GM18861 (cell line): ENCODE results near the gene PLA2G4E.

ENCODE experiments used
- ATAC-seq: cut with Tn5 transposase; IDR thresholded peaks from one replicate; pipeline ENCODE4 v1.9.1; 2021; ENCODE audit not compliant: unreplicated experiment

The PLA2G4E gene

DNA sequence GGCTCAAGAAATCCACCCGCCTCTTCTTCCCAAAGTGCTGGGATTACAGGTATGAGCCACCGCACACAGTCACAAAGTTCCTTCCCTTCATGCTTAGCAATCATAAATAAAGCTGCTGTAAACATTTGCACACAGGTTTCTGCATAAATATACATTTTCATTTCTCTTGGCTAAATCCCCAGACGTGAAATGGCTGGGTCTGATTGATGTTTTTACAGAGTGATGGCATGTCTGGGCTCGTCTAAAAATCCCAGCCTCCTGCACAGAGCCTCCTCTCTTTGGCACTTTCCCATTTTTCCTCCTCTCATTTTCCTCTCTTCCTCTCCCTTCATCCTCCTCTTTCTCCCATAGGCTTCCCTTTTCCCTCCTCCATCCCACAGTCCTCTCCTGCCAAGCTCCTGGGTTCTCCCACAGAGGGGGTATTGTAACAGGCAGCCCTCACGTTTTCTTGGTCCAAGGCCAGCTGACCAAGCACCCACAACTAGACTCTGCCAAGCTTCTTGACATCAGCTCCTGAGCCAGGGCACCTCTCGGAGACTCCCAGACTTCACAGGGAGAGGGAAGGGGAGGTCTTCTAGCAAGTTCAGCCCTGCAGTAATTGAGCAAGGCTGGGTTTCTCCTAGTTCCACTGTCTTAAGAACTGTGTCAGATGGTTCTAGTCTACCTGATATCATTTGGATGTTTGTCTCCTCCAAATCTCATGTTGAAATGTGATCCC lies 10.5 kb upstream of the PLA2G4E start:
- no peak for ATAC-seq

DNA sequence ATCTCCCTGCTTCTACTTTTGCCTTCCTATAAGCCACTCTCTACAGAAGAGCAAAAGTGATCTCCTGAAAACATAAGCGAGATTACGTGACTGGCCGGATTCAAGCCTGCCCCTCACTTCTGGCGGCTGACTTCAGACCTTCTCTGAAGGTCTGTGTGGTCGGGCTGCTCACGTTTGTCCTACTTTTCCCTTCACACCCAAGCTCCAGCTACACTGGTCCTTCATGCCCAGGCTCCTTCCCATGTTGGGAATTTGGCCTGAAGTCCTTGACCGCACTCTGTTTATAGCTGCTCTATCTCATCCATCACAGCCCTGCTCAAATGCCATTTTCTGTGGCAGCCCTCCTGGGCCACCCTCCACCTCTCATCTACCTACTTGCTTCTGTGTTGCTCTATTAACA lies 6.7 kb upstream of the PLA2G4E start:
- no peak for ATAC-seq

DNA sequence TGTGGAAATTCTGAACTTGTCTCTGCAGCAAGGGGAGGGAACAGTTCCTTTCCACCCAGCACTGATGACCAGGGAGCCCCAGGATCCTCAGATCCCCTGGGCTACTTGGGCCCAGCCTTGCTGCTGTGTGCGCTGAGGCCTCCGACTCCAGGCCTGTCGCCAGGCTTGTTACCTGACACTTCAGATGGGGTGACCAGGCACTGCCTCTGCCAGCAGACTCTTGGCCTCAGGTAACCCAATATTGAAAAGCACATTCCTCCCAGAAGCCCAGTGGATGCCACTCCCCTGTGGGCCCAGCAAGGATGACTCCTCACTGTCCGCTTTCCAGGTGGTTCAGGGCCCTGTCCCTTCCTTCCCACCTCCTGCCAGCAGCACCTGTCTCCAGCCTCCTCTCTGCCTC lies 3.5 kb upstream of the PLA2G4E start:
- ATAC-seq = no peak

DNA sequence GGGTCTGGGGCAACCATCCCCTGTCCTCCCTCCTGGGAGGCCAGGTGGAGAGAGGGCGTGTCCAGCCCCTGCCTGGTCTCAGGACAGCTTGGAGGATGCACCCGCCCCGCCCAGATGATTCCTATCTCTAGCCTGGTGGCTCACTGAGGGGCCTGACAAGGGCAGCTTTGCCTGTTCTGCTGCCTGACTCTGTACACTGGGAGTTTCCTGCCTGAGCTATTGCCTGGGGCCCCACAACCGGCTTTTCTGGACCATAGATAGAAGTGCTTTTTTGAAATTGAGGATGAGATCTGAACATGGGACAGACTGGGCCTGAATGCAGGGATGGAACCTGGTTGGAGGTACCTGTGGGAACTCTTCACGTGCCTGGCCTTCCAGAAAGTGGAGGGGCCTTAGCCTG lies 751 bp upstream of the PLA2G4E start:
- no peak for ATAC-seq

DNA sequence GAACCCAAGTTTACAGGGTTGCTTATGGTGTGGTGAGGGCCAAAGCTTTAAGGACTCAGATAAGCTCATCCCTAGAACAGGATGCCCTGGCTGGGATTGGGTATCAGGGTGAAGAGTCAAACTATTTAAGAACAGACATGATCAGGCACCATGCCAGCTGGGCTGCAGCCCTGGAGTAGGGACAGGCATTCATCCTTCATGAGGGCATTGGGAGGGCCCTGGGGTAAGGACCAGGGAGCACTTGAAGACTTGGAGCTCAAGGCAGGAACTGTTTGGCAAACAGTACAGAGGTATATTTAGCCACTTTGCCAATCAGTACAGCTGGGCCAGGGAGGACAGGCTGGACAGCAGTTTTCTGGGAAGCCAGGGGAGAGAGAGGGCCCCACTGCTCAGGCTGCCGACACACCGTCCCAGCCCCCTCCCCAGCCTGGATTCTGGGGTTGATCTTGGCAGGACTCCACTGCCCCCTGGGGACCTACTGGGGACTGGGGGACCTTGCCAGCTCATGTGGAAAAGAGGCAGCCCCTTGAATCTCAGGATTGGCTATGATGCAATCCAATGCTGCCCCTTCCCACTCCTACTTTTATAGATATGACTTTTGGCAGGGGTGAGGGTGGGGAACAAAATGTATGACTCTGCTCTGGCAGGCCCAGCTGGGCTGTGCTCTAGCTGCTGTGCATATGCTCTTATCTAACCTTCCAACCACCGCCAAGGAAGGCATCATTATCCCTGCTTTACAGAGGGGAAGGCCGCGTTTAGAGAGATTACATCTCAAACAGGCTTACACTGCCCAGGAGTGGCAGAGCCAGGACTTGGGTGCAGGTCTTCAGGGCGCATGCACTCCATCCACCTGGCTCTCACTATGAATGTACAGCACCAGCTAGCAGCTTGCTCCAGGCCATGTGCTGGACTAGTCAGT lies 2.3 kb downstream of the PLA2G4E start:
- no peak for ATAC-seq

DNA sequence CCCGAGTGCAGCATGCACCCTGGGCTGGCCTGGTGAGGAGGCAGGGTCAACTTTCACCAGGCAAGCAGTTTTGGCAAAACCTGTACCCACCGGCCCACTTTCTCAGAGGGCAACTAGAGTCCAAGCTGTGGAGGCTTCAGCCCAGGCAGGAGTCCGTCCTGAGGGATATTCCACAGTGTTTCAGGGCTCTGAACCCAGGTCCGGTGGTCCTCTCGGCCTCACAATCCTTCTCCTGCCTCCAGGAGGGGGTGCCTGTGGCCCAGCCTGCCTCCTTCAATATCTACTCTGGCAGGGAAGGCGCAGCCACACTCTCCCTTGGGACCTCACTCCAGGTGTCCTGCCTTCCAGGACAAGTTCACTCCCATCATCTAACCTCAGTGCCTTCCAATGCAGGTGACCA lies 3.9 kb downstream of the PLA2G4E start:
- ATAC-seq = no peak

DNA sequence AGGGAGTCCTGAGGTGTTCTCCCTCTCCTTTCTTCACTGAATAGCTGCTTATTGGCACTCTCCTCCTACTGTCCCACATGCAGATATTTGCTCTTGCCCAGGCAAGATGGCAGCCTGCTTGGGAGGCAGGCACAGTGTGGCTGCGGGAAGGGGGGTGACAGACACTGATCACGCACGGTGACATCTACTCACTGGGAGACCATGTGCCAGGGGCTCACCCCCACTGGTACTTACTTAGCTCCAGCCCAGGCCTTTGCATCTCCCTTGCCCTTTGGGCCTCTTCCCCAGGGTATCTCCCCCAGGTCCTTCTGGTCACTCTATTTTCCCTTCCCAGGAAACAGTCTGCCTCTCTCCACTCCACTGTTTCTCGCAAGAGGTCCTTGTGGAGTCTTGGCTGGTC lies 6.4 kb downstream of the PLA2G4E start:
- no peak for ATAC-seq

DNA sequence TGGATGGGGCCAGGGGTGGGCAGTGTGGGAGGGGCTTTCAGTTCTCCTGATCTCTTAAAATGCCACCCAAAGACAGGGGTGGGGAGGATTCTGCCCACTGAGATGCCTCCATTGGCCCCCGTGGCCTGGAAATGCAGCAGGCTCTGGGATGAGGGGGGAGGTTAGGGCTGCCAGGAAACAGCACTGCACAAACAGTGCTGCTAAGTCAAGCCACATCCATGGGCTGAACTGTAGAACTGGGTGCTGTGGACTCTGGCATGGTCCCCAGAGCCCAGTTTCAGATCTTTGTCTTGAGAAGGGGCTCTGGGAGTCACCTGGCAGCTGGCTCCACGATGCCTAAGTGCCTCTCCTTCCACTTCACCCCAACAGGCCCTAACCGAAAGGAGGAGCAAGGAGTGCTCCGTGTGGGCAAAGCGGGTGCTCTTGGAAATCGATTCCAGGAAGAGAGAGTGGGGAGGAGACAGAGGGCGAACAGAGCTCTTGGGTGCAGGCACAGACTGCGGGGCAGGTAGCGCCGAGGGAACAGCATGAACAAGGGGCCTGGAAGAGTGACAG lies 7.8 kb downstream of the PLA2G4E start:
- ATAC-seq = no peak

DNA sequence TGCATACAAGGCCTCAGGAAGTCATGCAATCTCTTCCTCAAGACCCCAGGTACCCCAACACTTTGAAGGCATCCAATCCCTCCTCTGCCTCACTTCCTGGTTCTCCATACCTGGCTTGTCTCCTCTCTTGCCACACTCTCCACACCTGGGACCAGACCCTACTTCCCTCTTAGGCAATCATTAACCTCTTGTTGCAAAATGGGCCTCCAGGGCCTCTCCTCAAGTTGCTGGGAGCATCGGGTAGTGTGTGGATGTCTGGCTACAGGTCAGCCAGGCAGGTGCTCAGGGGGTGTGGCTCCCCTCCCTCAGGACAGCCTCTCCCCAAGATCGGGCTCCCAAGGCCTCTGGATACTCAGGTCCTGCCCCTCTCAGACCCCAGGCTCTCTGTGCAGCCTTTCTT lies 8.6 kb downstream of the PLA2G4E start:
- ATAC-seq = no peak

DNA sequence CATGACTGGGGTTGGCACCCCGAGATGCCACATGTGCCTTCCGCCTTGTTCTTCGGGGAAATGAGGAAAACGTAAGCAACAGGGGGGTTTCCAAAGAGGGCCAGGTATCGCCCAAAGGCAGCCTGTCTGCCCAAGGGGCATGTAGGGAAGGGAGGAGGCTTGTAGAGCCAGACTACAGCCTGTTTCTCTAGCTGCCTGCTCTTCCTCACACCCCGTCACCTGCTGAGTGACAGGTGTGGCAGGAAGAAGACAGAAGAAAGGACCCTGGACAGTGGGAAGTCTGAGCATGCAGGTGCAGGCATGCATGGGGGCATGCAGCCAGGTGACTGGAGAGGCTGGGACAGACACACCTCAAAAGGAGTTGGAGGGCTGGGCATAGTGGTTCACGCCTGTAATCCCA lies 9.8 kb downstream of the PLA2G4E start:
- no peak for ATAC-seq

DNA sequence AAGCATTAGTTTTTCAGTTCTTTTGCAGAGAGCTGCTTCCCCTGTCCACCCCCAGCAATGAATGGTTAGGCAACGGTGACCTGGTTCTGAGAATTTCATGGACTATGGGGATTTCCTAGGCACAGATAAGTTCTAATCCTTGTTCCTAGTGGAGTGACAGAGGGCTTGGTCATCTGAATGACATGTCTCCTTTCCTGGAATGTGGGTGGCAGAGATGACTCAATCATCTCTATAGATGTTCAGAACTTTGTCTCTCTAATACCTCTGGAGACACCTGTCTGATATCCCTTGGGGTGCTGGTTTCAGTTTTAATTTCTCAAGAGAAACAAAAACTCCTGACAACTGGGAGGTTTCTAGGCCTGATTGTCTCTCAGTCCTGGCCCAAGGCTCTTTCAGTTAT lies 10.4 kb downstream of the PLA2G4E start:
- ATAC-seq = peak; percentile 55

DNA sequence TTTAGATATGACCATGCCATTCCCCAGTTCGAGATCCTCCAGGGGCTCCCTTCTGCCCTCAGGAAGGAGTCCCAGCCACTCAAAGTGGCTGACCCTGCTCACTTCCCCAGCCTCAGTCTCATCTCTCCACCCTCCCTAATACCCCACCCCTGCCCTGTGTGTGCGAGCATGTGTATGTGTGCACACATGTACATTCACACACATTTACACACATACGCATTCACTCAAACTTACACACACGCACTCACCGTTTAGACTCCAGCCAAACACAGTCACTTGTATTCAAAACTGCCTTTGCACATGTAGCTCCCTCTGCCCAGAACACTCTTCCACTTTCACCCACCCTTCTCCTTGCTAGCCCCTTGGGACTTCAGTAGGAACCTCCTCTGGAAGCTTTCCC lies 11.4 kb downstream of the PLA2G4E start:
- no peak for ATAC-seq

DNA sequence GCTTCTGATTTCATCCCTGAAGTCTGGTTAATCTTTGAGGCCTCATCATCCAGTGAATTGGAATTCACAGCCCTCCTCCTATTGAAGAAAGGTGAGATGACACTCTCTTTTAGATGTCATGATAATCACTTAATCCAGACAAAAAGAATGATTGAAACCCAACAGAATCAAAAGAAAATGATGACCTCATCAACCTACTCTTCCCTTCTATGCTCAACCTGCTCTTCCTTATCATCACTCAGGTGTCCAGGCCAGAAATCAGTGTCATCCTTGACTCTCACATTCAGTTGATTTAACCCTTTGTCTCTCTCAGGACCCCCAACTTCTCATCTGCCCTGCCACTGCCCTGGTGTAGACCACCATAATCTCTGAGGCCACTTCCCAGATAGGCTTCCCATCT lies 11.8 kb downstream of the PLA2G4E start:
- ATAC-seq = no peak

DNA sequence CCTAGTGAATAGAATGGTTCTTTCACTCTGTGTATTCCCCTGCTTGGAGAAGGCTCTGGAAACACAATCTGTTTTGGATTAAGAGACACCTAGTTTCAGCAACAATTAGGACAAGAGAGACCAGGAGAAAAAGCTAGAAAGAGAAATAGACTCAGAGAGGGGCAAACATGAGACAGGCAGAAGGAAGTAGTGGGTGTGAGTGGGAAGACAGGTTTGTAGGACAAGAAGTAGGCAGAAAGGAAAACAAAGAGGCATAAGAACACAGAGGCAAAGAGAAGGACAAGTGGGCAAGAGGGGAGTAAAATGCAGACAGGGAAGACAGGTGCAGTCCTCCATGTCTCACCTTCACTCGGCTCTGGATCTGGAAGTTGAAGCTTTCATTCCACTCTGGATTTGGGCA lies 13.5 kb downstream of the PLA2G4E start:
- no peak for ATAC-seq

DNA sequence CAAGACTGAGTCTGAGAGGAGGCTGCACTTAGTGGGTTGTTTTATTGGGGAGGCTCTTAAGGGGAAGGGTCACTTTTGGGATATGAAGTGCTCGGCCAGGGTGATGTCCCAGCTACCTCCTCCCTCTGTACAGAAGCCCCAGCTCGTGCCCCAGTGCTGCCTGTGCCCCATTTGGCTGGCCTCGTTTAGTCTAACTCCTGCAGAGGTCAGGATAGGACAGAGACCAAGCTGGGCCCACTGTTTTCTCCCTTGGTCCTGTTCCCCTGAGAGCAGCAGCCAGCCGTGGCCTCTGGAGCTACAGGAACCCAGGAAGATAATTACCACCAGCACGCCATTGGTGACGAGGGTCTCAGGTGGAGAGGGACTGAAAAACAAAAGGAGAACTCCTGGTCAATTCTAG lies 18.5 kb downstream of the PLA2G4E start:
- ATAC-seq = no peak

DNA sequence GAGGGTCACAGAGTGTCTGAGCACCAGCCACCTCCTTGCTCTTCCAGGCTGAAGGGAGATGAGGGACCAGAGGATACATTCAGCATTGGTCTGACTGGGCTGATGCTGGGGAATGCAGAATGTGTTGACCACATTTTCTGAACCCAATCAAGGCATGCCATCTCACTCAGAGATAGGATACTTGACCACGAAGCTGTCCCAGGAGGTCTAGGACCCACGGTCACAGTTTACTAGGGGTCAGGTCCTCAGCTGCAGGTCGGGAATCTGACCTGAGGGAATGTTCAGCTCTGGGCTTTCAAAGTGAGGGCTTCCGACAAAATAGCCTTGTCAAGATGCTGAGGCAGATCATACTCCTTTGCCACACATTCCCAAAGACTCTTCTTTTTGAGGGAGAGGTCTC lies 19.6 kb downstream of the PLA2G4E start:
- ATAC-seq = no peak

DNA sequence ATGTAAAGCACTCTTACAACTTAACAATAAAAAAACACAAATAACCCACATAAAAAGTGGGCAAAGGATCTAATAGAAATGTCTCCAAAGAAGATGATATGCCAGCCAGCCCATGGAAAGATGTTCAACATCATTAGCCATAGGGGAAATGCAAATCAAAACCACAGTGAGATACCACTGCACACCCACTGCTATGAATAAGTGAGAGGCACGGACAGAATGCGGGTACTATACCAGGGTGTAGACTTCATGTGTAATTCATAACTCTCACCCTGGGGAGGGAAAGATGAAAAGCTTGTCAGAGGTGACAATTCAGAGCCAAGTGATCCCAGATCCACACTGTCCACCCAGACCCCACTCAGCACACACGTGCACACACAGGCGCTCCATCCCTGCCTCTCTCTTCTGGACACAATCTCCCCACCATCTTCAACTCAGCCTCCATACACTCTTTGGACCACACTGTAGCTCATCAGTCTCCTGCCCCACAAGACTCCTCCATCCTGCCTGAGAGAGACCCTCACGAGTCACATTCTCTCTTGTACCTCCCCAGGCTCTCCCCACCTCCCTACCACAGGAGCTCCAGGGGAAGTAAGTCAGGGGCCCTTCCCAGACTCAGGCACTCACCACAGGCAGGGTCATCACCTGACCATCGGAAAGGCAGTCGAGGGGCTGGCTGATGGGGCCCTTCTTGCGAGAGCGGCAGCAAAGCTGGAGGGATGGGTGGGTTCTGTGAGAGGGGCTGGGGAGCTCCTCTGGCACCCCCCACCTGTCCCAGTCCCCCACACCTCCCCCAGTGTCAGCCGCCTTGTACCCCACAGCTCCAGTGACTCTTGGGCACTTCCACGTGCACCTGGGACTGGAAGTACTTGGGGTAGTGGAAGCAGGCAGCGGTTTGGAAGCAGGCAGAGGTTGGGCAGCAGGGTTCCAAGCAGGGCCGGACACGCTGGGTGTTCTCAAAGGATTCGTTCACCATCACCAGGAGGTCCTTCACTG lies 21.3 kb downstream of the PLA2G4E start:
- ATAC-seq = no peak

DNA sequence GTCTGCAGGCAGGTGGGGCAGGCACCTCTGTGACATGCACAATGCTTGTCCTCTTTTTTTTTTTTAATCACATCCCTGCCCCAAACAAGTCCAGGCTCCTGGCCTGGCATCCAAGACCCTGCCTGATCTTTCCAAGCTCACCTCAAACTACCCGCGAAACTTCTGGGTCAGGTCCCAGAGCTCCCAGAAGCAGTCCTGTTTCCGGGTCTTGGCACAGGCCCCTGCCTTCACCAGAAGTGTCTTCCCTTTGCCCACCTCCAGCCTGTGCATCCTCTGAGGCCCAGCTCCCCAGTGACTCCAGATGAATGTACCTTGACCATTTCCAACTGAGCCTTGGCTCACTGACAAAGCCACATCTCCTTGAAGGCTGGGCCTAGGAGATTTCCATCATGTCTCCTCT lies 23.0 kb downstream of the PLA2G4E start:
- ATAC-seq = no peak

DNA sequence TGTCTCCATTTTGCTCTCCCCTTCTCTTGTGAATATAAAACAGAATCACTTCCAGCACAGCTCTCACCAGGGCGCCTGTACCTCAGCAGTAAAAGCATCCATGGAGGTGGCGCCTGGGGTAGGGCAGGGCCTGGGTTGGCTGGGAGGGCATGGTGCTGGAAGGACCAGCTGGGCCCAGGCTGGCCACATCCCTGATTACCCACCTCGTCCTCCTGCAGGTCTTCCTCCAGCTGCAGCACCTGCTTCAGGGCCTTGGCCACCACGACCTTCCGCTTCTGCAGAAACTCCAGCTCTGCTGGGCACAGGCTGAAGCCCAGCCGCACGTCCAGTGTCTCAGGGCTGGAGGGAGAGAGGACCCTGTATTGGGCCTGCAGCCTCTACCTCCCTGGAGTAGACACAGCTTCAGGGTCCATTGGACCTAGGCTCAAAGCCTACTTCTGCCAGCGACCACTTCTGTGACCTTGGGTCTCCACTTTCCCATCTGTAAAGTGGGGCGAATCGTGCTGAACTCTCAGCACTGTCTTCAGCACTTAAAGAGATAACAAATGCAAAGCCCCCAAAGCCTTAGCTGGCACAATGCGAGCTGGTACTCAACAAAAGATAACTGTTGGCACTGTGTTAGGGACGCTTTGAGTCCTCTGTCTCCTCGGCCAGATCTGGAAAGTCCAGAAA lies 23.8 kb downstream of the PLA2G4E start:
- ATAC-seq = no peak

DNA sequence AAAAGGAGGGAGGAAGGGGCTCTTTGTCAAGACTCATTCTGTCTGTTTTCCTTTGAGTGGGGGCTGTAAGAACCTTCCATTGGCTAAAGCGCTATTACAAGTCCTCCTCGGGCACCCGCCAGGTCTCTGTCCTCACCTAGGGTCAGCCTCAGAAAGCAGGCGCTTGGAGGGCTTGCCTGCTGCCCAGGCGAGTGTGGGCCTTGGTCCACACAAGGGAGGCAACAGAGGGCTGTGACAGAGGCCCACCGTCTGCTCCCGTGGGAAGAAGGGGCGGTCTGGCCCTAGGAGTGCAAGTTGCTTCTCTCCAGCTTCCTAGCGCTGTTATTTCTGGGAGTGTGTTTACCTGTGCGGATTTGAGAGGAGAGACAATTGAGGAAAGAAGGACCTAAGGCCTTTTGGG lies 24.5 kb downstream of the PLA2G4E start:
- no peak for ATAC-seq
